SK-N-MC (cell line): ENCODE data around the gene TSNAXIP1.

ENCODE experiments used
- DNase-seq: peaks from one replicate; pipeline ENCODE4 v3.0.0-alpha.2; 2011; ENCODE audit warnings: low read depth, low spot score
- H3K27ac ChIP-seq: fragments of 200-600 bp; sonication (generic); 2 replicates; pipeline ENCODE4 v1.5.1; 2016; ENCODE audit warnings: mixed run types
- H3K36me3 ChIP-seq: fragments of 200-600 bp; sonication (generic); 2 replicates; pipeline ENCODE4 v1.6.1; 2017; ENCODE audit warnings: antibody characterized with exemption, low read length, mixed read lengths; ENCODE audit not compliant: insufficient read depth
- H3K4me3 ChIP-seq: fragments of 200-600 bp; sonication (generic); 2 replicates; pipeline ENCODE4 v1.5.1; 2016
- H3K9ac ChIP-seq: fragments of 200-600 bp; sonication (generic); 2 replicates; pipeline ENCODE4 v1.8.0; 2017; ENCODE audit warnings: mixed run types, mixed read lengths; ENCODE audit not compliant: insufficient read length
- H3K9me3 ChIP-seq: fragments of 200-600 bp; sonication (generic); 2 replicates; pipeline ENCODE4 v1.6.1; 2017; ENCODE audit warnings: low read depth, mild to moderate bottlenecking, antibody characterized with exemption, low read length, moderate library complexity, mixed read lengths
- EZH2 ChIP-seq: fragments of 200-600 bp; sonication (generic); IDR thresholded peaks from one replicate; pipeline ENCODE4 v1.6.1; 2017; ENCODE audit warnings: antibody characterized with exemption
- FOXP2 ChIP-seq: optimal IDR thresholded peaks from 2 replicates; pipeline ENCODE3; 2011; ENCODE audit warnings: mild to moderate bottlenecking, moderate library complexity; ENCODE audit not compliant: insufficient read depth; ENCODE audit errors: extremely low read length, control extremely low read depth
- POLR2AphosphoS5 ChIP-seq: IDR thresholded peaks from 2 replicates; pipeline ENCODE4 v1.6.1; 2012; ENCODE audit warnings: mild to moderate bottlenecking, low read depth, low read length, borderline replicate concordance

The TSNAXIP1 gene

DNA sequence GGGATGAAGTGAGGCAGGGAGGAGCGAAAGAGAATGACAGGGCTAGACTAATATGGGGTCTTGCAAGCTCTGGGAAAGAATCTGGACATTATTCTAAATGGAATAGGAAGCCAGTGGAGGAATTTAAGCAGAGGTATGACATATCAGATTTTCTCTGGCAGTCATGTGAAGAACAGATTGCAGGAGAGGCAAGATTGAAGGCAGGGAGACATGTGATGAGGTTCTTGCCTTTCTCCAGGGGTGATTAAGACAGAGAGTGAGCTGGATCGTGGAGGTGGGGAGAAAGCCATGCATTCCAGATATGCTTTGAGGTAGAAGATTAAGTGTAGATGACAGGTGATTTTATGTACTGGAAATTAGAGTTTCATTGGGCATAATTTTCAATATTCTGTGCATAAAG lies 31.1 kb downstream of the TSNAXIP1 start:
- DNase-seq: no peak
- TF ChIP-seq EZH2: no peak
- TF ChIP-seq POLR2AphosphoS5: no peak
- no peak for TF ChIP-seq FOXP2
- H3K9ac ChIP-seq: no peak overlapping the region
- no peaks in the 10 kb centered on the region for H3K9me3 ChIP-seq
- no peak overlapping the region for H3K27ac ChIP-seq
- H3K36me3 ChIP-seq: no peaks in the 10 kb centered on the region
- no peak overlapping the region for H3K4me3 ChIP-seq

- peak overlapping the region; percentile 98 for H3K27ac ChIP-seq
- H3K36me3 ChIP-seq: no peaks in the 10 kb centered on the region
- TF ChIP-seq EZH2 (no peak), POLR2AphosphoS5 (no peak), FOXP2 (no peak)
- H3K4me3 ChIP-seq: peak overlapping the region; percentile 90
- H3K9ac ChIP-seq: peak overlapping the region; percentile 57
- DNase-seq: no peak
- H3K9me3 ChIP-seq: no peaks in the 10 kb centered on the region
Measured at GRCh38 chr16:67841198-67841815, 34.6 kb downstream of the TSNAXIP1 start.

GRCh38 chr16:67841816-67842508 lies 35.3 kb downstream of the TSNAXIP1 start, which contains the start of gene THAP11:
TSS of gene THAP11 (plus strand) at chr16:67842320. CDS start at chr16:67842555, 235 bp downstream.
- Histone ChIP-seq H3K4me3 (peak within 1 kb of the TSS; percentile 90), H3K9ac (peak within 1 kb of the TSS; percentile 87), H3K36me3 (no peaks in the 10 kb centered on the region), H3K9me3 (no peaks in the 10 kb centered on the region), H3K27ac (peak within 1 kb of the TSS; percentile 98)
- DNase-seq: peak; percentile 68
- TF ChIP-seq POLR2AphosphoS5 (peak; percentile 38; the same call in 1 of the 2 replicates), FOXP2 (no peak)

DNA sequence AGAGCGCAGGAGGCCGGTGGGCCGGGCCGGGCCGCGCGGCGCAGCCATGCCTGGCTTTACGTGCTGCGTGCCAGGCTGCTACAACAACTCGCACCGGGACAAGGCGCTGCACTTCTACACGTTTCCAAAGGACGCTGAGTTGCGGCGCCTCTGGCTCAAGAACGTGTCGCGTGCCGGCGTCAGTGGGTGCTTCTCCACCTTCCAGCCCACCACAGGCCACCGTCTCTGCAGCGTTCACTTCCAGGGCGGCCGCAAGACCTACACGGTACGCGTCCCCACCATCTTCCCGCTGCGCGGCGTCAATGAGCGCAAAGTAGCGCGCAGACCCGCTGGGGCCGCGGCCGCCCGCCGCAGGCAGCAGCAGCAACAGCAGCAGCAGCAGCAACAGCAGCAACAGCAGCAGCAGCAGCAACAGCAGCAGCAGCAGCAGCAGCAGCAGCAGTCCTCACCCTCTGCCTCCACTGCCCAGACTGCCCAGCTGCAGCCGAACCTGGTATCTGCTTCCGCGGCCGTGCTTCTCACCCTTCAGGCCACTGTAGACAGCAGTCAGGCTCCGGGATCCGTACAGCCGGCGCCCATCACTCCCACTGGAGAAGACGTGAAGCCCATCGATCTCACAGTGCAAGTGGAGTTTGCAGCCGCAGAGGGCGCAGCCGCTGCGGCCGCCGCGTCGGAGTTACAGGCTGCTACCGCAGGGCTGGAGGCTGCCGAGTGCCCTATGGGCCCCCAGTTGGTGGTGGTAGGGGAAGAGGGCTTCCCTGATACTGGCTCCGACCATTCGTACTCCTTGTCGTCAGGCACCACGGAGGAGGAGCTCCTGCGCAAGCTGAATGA lies 36.0 kb downstream of the TSNAXIP1 start:
- H3K4me3 ChIP-seq: peak overlapping the region; percentile 90
- no peak for DNase-seq
- peak overlapping the region; percentile 60 for H3K9ac ChIP-seq
- TF ChIP-seq POLR2AphosphoS5: no peak; the same call in 1 of the 2 replicates
- TF ChIP-seq FOXP2: no peak
- TF ChIP-seq EZH2: no peak
- H3K27ac ChIP-seq: peak overlapping the region; percentile 98; the same call in 1 of the 2 replicates
- no peaks in the 10 kb centered on the region for H3K9me3 ChIP-seq
- H3K36me3 ChIP-seq: no peaks in the 10 kb centered on the region

DNA sequence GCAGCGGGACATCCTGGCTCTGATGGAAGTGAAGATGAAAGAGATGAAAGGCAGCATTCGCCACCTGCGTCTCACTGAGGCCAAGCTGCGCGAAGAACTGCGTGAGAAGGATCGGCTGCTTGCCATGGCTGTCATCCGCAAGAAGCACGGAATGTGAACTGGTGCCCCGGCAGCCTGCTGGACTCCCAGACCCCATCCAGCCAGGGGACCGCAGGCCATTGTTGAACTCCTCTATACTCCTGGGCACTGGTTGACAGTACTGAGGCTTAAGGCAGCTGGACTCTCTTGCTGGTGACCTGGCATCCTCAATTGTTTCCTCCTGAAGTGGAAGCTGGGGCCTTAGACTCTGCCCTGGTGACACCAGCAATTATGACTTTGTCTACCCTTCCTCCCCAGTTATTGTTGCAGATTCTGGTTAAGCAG lies 36.7 kb downstream of the TSNAXIP1 start:
- peak overlapping the region; percentile 45 for H3K9ac ChIP-seq
- no peaks in the 10 kb centered on the region for H3K36me3 ChIP-seq
- TF ChIP-seq EZH2 (no peak), FOXP2 (no peak), POLR2AphosphoS5 (no peak)
- H3K4me3 ChIP-seq: peak overlapping the region; percentile 90
- DNase-seq: no peak
- no peaks in the 10 kb centered on the region for H3K9me3 ChIP-seq
- no peak overlapping the region for H3K27ac ChIP-seq

- TF ChIP-seq POLR2AphosphoS5 (no peak), EZH2 (no peak), FOXP2 (no peak)
- DNase-seq: no peak
- Histone ChIP-seq H3K36me3 (peaks cover 6% of the 10 kb centered on the region; the same call in 1 of the 2 replicates), H3K9ac (no peak overlapping the region), H3K9me3 (no peaks in the 10 kb centered on the region), H3K4me3 (peak overlapping the region; percentile 90), H3K27ac (no peak overlapping the region)
Measured at GRCh38 chr16:67844497-67844896, 37.8 kb downstream of the TSNAXIP1 start.

GRCh38 chr16:67845291-67846062 lies 38.8 kb downstream of the TSNAXIP1 start:
- TF ChIP-seq POLR2AphosphoS5 (no peak), EZH2 (no peak), FOXP2 (no peak)
- DNase-seq: no peak
- H3K9me3 ChIP-seq: no peaks in the 10 kb centered on the region
- peak overlapping the region; percentile 92 for H3K27ac ChIP-seq
- peaks cover 6% of the 10 kb centered on the region; the same call in 1 of the 2 replicates for H3K36me3 ChIP-seq
- peak overlapping the region; percentile 83 for H3K4me3 ChIP-seq
- peak overlapping the region; percentile 86 for H3K9ac ChIP-seq
